ENCODE measurements around the gene FOXRED2.
A peak's percentile ranks its signal among the peaks of the same experiment; 100 is the strongest.
"Not testable (repeated sequence)": the region's sequence is repeated elsewhere in the genome, so short reads cannot be mapped to it uniquely, and the experiment has no call there.

FOXRED2 gene

GRCh38 chr22:36506637-36507517 lies at the start of gene FOXRED2:
Gene FOXRED2, minus strand, starts transcription at chr22:36507040. Its CDS starts 618 bp downstream, at chr22:36506422.
- peak; percentile 68 for DNase-seq (ENCODE audit: low read depth)

GRCh38 chr22:36554098-36554497 lies 47.3 kb upstream of the FOXRED2 start:
- DNase-seq (ENCODE audit: low read depth): no peak

GRCh38 chr22:36552289-36552688 lies 45.4 kb upstream of the FOXRED2 start:
- DNase-seq (ENCODE audit: low read depth): no peak

- DNase-seq (ENCODE audit: low read depth): no peak
Measured at GRCh38 chr22:36550701-36551495, 44.1 kb upstream of the FOXRED2 start.

GRCh38 chr22:36549033-36549432 lies 42.2 kb upstream of the FOXRED2 start:
- DNase-seq (ENCODE audit: low read depth): no peak

GRCh38 chr22:36548606-36549005 lies 41.8 kb upstream of the FOXRED2 start:
- no peak for DNase-seq (ENCODE audit: low read depth)

- DNase-seq (ENCODE audit: low read depth): no peak
Measured at GRCh38 chr22:36546932-36547331, 40.1 kb upstream of the FOXRED2 start.

- no peak for DNase-seq (ENCODE audit: low read depth)
Measured at GRCh38 chr22:36546092-36546804, 39.4 kb upstream of the FOXRED2 start.

- no peak for DNase-seq (ENCODE audit: low read depth)
Measured at GRCh38 chr22:36544107-36544620, 37.3 kb upstream of the FOXRED2 start.

GRCh38 chr22:36541831-36542411 lies 35.1 kb upstream of the FOXRED2 start:
- DNase-seq (ENCODE audit: low read depth): no peak

GRCh38 chr22:36540867-36541642 lies 34.2 kb upstream of the FOXRED2 start:
- DNase-seq (ENCODE audit: low read depth): no peak

- no peak for DNase-seq (ENCODE audit: low read depth)
Measured at GRCh38 chr22:36538529-36538928, 31.7 kb upstream of the FOXRED2 start.

GRCh38 chr22:36536717-36537116 lies 29.9 kb upstream of the FOXRED2 start:
- DNase-seq (ENCODE audit: low read depth): no peak

GRCh38 chr22:36533320-36533719 lies 26.5 kb upstream of the FOXRED2 start:
- not testable (repeated sequence) for DNase-seq (ENCODE audit: low read depth)

- no peak for DNase-seq (ENCODE audit: low read depth)
Measured at GRCh38 chr22:36532466-36532865, 25.6 kb upstream of the FOXRED2 start.

- DNase-seq (ENCODE audit: low read depth): peak; percentile 96
Measured at GRCh38 chr22:36528795-36529751, 22.2 kb upstream of the FOXRED2 start, which contains the start of gene EIF3D. Gene EIF3D, minus strand, starts transcription at chr22:36529166. Its CDS starts 3,045 bp downstream, at chr22:36526121.

- no peak for DNase-seq (ENCODE audit: low read depth)
Measured at GRCh38 chr22:36528341-36528740, 21.5 kb upstream of the FOXRED2 start.

GRCh38 chr22:36522662-36523061 lies 15.8 kb upstream of the FOXRED2 start:
- DNase-seq (ENCODE audit: low read depth): no peak

- no peak for DNase-seq (ENCODE audit: low read depth)
Measured at GRCh38 chr22:36520423-36520822, 13.6 kb upstream of the FOXRED2 start.

- DNase-seq (ENCODE audit: low read depth): not testable (repeated sequence)
Measured at GRCh38 chr22:36519906-36520305, 13.1 kb upstream of the FOXRED2 start.

All from stimulated activated CD8-positive, alpha-beta memory T cell treated with anti-CD3 and anti-CD28 coated beads, Interleukin-12 subunit alpha, Interleukin-12 subunit beta, amount 100 ng/mL, for 1 hour (primary cell).